ENCODE results near the gene ALAD. TPM values are rescaled to one million over a fixed set of nuclear protein-coding genes. Genes with fewer than 3 reads are reported as not detected.
"Not testable (repeated sequence)": the region's sequence is repeated elsewhere in the genome, so short reads cannot be mapped to it uniquely, and the experiment has no call there.

Gene ALAD
- total and polyA plus RNA-seq, 2 of the 8 experiments (the other 6 are each of a cell fraction or from before 2014, with no cell fraction given), result 8.2 to 15.3 TPM

DNA sequence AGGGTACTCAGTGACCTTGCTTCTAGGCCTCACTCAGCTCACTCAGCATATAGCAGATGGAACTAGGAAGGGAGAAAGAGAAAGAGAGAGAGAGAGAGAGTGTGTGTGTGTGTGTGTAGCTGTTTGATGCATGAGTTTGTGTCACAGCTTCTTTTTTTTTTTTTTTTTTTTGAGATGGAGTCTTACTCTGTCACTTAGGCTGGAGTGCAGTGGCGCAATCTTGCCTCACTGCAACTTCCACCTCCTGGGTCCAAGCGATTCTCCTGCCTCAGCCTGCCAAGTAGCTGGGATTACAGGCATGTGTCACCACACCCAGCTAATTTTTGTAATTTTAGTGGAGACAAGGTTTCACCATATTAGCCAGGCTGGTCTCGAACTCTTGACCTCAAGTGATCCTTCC, 35.4 kb downstream of the ALAD start:
- H2AK5ac ChIP-seq (ENCODE audit: low read depth, low read length); H3K9me3 ChIP-seq (ENCODE audit: insufficient read depth in 2 of 2, low read depth in 1 of 2, low read length in 1 of 2); H2BK12ac ChIP-seq (ENCODE audit: low read depth, low read length); H3K4me2 ChIP-seq (ENCODE audit: insufficient read depth in 1 of 2, low read depth in 2 of 2, low read length in 2 of 2); H3K14ac ChIP-seq (ENCODE audit: insufficient read length); POLR2A ChIA-PET (ENCODE audit: partially characterized antibody); H3K18ac ChIP-seq (ENCODE audit: extremely low read depth, low read length); H2BK120ac ChIP-seq (replicated peaks; ENCODE audit: low read depth, low read length); H4K8ac ChIP-seq (ENCODE audit: extremely low read depth, insufficient read depth, low read length); H3K79me2 ChIP-seq (ENCODE audit: control insufficient read depth in 1 of 2, insufficient read depth in 2 of 2, low read length in 2 of 2); H3K23ac ChIP-seq (ENCODE audit: insufficient read length); H3K4ac ChIP-seq (replicated peaks; ENCODE audit: insufficient read length, low read depth, low read length); H3K56ac ChIP-seq (replicated peaks; ENCODE audit: insufficient read length, low read depth, low read length); H4K5ac ChIP-seq (ENCODE audit: insufficient read length, low read depth, low read length); H3K79me1 ChIP-seq (ENCODE audit: low read depth, low read length); H2BK5ac ChIP-seq (ENCODE audit: low read depth, low read length); H2BK15ac ChIP-seq (ENCODE audit: low read length); H2BK20ac ChIP-seq (ENCODE audit: low read length); H3K4me1 ChIP-seq (replicated peaks in 1 of 4; ENCODE audit: control insufficient read depth in 3 of 4, insufficient read depth in 4 of 4, low read length in 3 of 4); H4K20me1 ChIP-seq (replicated peaks in 1 of 2; ENCODE audit: control insufficient read depth in 1 of 2, insufficient read depth in 2 of 2, low read length in 2 of 2); H3K27ac ChIP-seq (ENCODE audit: low read depth, low read length); H3K36me3 ChIP-seq (ENCODE audit: control insufficient read depth in 2 of 4, insufficient read depth in 4 of 4, low read length in 3 of 4); H3K9ac ChIP-seq (replicated peaks in 1 of 4; ENCODE audit: extremely low read depth in 1 of 4, low read depth in 3 of 4, low read length in 3 of 4); H3K4me3 ChIP-seq (ENCODE audit: extremely low read depth in 1 of 4, insufficient read depth in 2 of 4, low read depth in 3 of 4, low read length in 4 of 4); H3K23me2 ChIP-seq (ENCODE audit: low read depth, low read length); H4K91ac ChIP-seq (replicated peaks; ENCODE audit: insufficient read length, low read length); FAIRE-seq; H3K27me3 ChIP-seq (replicated peaks in 1 of 4; ENCODE audit: control insufficient read depth in 3 of 4, extremely low read depth in 1 of 4, insufficient read depth in 3 of 4, low read length in 3 of 4); DNase-seq (ENCODE audit: low read depth in 1 of 2, low spot score in 2 of 2); H2AFZ ChIP-seq (ENCODE audit: low read length): not testable (repeated sequence)
- WGBS, 2 experiments (ENCODE audit: extremely low coverage in 1 of 2, insufficient coverage in 1 of 2, insufficient read length in 1 of 2, insufficient replicate concordance in 2 of 2, low coverage in 1 of 2, low lambda C conversion rate in 2 of 2, missing lambda C conversion rate in 1 of 2), result 90% methylated on average over 3 of the region's 3 CpGs; no CpG with 5 or more reads in 1 of the 2 experiments
- CTCF ChIA-PET (ENCODE audit: partially characterized antibody), result interaction anchor here (1.2 to 1.8 kb wide), 3 partner anchors 9 to 46 kb away, joined by 3 to 5 read pairs (median 3); no protein-coding TSS in a partner anchor

Measured in H1 (cell line).